NK-92 (cell line): ENCODE results near the gene PLCH1.

Experiments
- DNase-seq: peaks from one replicate; lab custom pipeline; 2025; ENCODE audit not compliant: unreplicated experiment; lab: John Stamatoyannopoulos, UW

Gene PLCH1

GRCh38 chr3:155744626-155745324 lies at the start of gene PLCH1:
TSS of gene PLCH1 (minus strand) at chr3:155745071. CDS start at chr3:155704224, 40,847 bp downstream.
- no peak for DNase-seq

GRCh38 chr3:155792532-155792931 lies 47.7 kb upstream of the PLCH1 start:
- DNase-seq: no peak

- no peak for DNase-seq
Measured at GRCh38 chr3:155791190-155791589, 46.3 kb upstream of the PLCH1 start.

GRCh38 chr3:155790272-155790925 lies 45.5 kb upstream of the PLCH1 start:
- DNase-seq: no peak

GRCh38 chr3:155785662-155786295 lies 40.9 kb upstream of the PLCH1 start:
- no peak for DNase-seq

GRCh38 chr3:155782390-155782953 lies 37.6 kb upstream of the PLCH1 start:
- DNase-seq: no peak

GRCh38 chr3:155780291-155780690 lies 35.4 kb upstream of the PLCH1 start:
- DNase-seq: no peak

GRCh38 chr3:155778462-155778861 lies 33.6 kb upstream of the PLCH1 start:
- no peak for DNase-seq

GRCh38 chr3:155772801-155773200 lies 27.9 kb upstream of the PLCH1 start:
- no peak for DNase-seq

- DNase-seq: no peak
Measured at GRCh38 chr3:155771126-155771525, 26.3 kb upstream of the PLCH1 start.

GRCh38 chr3:155766206-155766605 lies 21.3 kb upstream of the PLCH1 start:
- DNase-seq: no peak

GRCh38 chr3:155763870-155764463 lies 19.1 kb upstream of the PLCH1 start:
- DNase-seq: no peak

- DNase-seq: no peak
Measured at GRCh38 chr3:155760653-155761052, 15.8 kb upstream of the PLCH1 start.

GRCh38 chr3:155757577-155757976 lies 12.7 kb upstream of the PLCH1 start:
- DNase-seq: no peak

GRCh38 chr3:155753038-155753639 lies 8.3 kb upstream of the PLCH1 start:
- DNase-seq: no peak

- DNase-seq: no peak
Measured at GRCh38 chr3:155748611-155749365, 3.9 kb upstream of the PLCH1 start.

GRCh38 chr3:155747946-155748290 lies 3.0 kb upstream of the PLCH1 start:
- no peak for DNase-seq

GRCh38 chr3:155747286-155747945 lies 2.5 kb upstream of the PLCH1 start:
- no peak for DNase-seq

- no peak for DNase-seq
Measured at GRCh38 chr3:155746703-155747102, 1.8 kb upstream of the PLCH1 start.
